ENCODE data around the gene DYNC1H1.

- no peak for TF ChIP-seq CTCF (conservative IDR thresholded peaks at IDR 0.05; ENCODE audit: low read depth in 2 of 2)
- TF ChIP-seq JUNB (IDR thresholded peaks at IDR 0.05; ENCODE audit: unreplicated experiment) = no peak
- TF ChIP-seq REST (IDR thresholded peaks at IDR 0.05; ENCODE audit: unreplicated experiment) = no peak
- no peak for TF ChIP-seq EZH2 (IDR thresholded peaks at IDR 0.05; ENCODE audit: low read depth, unreplicated experiment)
- TF ChIP-seq CREB1 (CRISPR knock-in tag; IDR thresholded peaks at IDR 0.05; ENCODE audit: low read depth) = no peak
Observed at GRCh38 chr14:102094101-102094500, 129.7 kb downstream of the DYNC1H1 start.
